IPS-NIHi7 (cell line): Measurements from ENCODE around the gene PPM1G.
"Not testable (repeated sequence)": the region's sequence is repeated elsewhere in the genome, so short reads cannot be mapped to it uniquely, and the experiment has no call there.

Experiments
- DNase-seq: peaks from one replicate; pipeline ENCODE4 v3.0.0; 2012; ENCODE audit warnings: mixed read lengths; ENCODE audit errors: extremely low spot score

PPM1G gene

GRCh38 chr2:27409321-27410073 is at the start of gene PPM1G:
TSS of gene PPM1G (minus strand) at chr2:27409591. CDS start at chr2:27409422, 169 bp downstream.
- peak; percentile 96 for DNase-seq

- DNase-seq: no peak
These were observed 44.6 kb upstream of the PPM1G start for GRCh38 chr2:27453968-27454367.

GRCh38 chr2:27451095-27451494 is 41.7 kb upstream of the PPM1G start:
- no peak for DNase-seq

- no peak for DNase-seq
These were observed 39.0 kb upstream of the PPM1G start for GRCh38 chr2:27448381-27448780.

GRCh38 chr2:27446057-27446456 is 36.7 kb upstream of the PPM1G start:
- no peak for DNase-seq

GRCh38 chr2:27445615-27446014 is 36.2 kb upstream of the PPM1G start:
- no peak for DNase-seq

GRCh38 chr2:27445155-27445554 is 35.8 kb upstream of the PPM1G start:
- no peak for DNase-seq

- DNase-seq: peak; percentile 27
These were observed 33.5 kb upstream of the PPM1G start for GRCh38 chr2:27442920-27443282.

GRCh38 chr2:27441958-27442919 is 32.8 kb upstream of the PPM1G start, which contains the start of gene KRTCAP3:
TSS of gene KRTCAP3 (plus strand) at chr2:27442381. CDS start at chr2:27442413, 32 bp downstream.
- peak; percentile 99 for DNase-seq

- no peak for DNase-seq
These were observed 32.0 kb upstream of the PPM1G start for GRCh38 chr2:27441226-27441926.

- no peak for DNase-seq
These were observed 26.2 kb upstream of the PPM1G start for GRCh38 chr2:27435628-27436027.

- DNase-seq: no peak
These were observed 22.0 kb upstream of the PPM1G start for GRCh38 chr2:27431395-27431794.

GRCh38 chr2:27428978-27429541 is 19.7 kb upstream of the PPM1G start:
- peak; percentile 94 for DNase-seq

- peak; percentile 95 for DNase-seq
These were observed 19.0 kb upstream of the PPM1G start, which contains the start of gene NRBP1 for GRCh38 chr2:27428213-27428977. TSS of gene NRBP1 (plus strand) at chr2:27428631. CDS start at chr2:27433274, 4,643 bp downstream.

GRCh38 chr2:27427863-27428212 is 18.4 kb upstream of the PPM1G start:
- DNase-seq: no peak

GRCh38 chr2:27425039-27425438 is 15.6 kb upstream of the PPM1G start:
- DNase-seq: not testable (repeated sequence)

GRCh38 chr2:27422958-27423357 is 13.6 kb upstream of the PPM1G start:
- DNase-seq: no peak

GRCh38 chr2:27421660-27422250 is 12.4 kb upstream of the PPM1G start:
- no peak for DNase-seq

- no peak for DNase-seq
These were observed 11.6 kb upstream of the PPM1G start for GRCh38 chr2:27420996-27421395.

GRCh38 chr2:27416151-27416550 is 6.8 kb upstream of the PPM1G start:
- DNase-seq: no peak
